Breast epithelium (tissue), 4 donors: ENCODE measurements around the gene RRM2. TPM values are rescaled to one million over a fixed set of nuclear protein-coding genes. Genes with fewer than 3 reads are reported as not detected.
A peak's percentile ranks its signal among the peaks of the same experiment; 100 is the strongest.

Source experiments
- DNase-seq, 2 donors: peaks; one replicate each; pipeline ENCODE4 v3.0.0-alpha.2; 2019; ENCODE audit warnings: low spot score in 2 of 2
- H3K27ac ChIP-seq, 2 donors: fragments of 200-600 bp; sonication (generic) in 1 of 2; one replicate each; pipeline ENCODE4 v1.5.1; 2016 to 2019; ENCODE audit warnings: mild to moderate bottlenecking in 1 of 2
- H3K27me3 ChIP-seq, 2 donors: fragments of 200-600 bp; sonication (generic) in 1 of 2; one replicate each; pipeline versions ENCODE4 v1.5.1 to v1.6.0; 2017 to 2019; ENCODE audit warnings: control low read depth in 1 of 2, mild to moderate bottlenecking in 1 of 2
- H3K36me3 ChIP-seq: fragments of 200-600 bp; one replicate; pipeline ENCODE4 v1.5.1; 2019
- H3K4me1 ChIP-seq, 2 donors: fragments of 200-600 bp; sonication (generic); one replicate each; pipeline ENCODE4 v1.5.1; 2016 to 2019; ENCODE audit warnings: control low read depth in 1 of 2
- H3K4me3 ChIP-seq, 3 donors: fragments of 200-600 bp; sonication (generic); 1 replicate in 2 of 3; 2 replicates in 1 of 3; pipeline ENCODE4 v1.5.1; 2016 to 2019; ENCODE audit warnings: mild to moderate bottlenecking in 3 of 3, moderate library complexity in 2 of 3
- H3K9me3 ChIP-seq, 2 donors: fragments of 200-600 bp; sonication (generic) in 1 of 2; one replicate each; pipeline ENCODE4 v1.5.1; 2016 to 2019; ENCODE audit warnings: control low read depth in 1 of 2
- CTCF ChIP-seq, 3 donors: fragments of 450-650 bp; IDR thresholded peaks; one replicate each; pipeline ENCODE4 v1.5.1; 2016 to 2017; ENCODE audit warnings: antibody characterized with exemption in 3 of 3, mild to moderate bottlenecking in 3 of 3, moderate library complexity in 3 of 3
- POLR2A ChIP-seq: fragments of 450-650 bp; IDR thresholded peaks from one replicate; pipeline ENCODE4 v1.6.1; 2016; ENCODE audit warnings: antibody characterized with exemption, mild to moderate bottlenecking, moderate library complexity
- POLR2AphosphoS5 ChIP-seq, 3 donors: sonication (generic); formaldehyde crosslinking; IDR thresholded peaks; one replicate each; pipeline ENCODE4 v1.6.1; 2017; ENCODE audit warnings: antibody characterized with exemption in 3 of 3
- intact Hi-C: fragments of 100-400 bp; cut with DNase I; formaldehyde crosslinking; loops from one replicate; pipeline ENCODE4 v1.15.1; 2023; ENCODE audit warnings: low total_unique reads
- total RNA-seq, 3 donors: library from RNA; depleted of rRNA; stranded (reverse); fragments of >200 nt; gene quantifications; one replicate each; pipeline ENCODE4 v1.1.0, GENCODE V29; 2016

The RRM2 gene
- total RNA-seq, 3 donors from 2014 or later = 0.98 to 2.6 (median 1.6) TPM

- peak overlapping the region; percentile 57 to 80 (median 58) for H3K4me3 ChIP-seq
- H3K27me3 ChIP-seq = peaks cover 0 to 20% of the 10 kb centered on the region in 2 donors
- peaks cover 6 to 7% of the 10 kb centered on the region in 2 donors for H3K4me1 ChIP-seq
- intact Hi-C loops = no loop called here
- H3K27ac ChIP-seq = peak overlapping the region in 1 of 2 donors; percentile 82
- no peak for TF ChIP-seq POLR2A
- no peak for TF ChIP-seq CTCF (IDR thresholded peaks at IDR 0.05)
- TF ChIP-seq POLR2AphosphoS5 (IDR thresholded peaks at IDR 0.05) = no peak
- H3K36me3 ChIP-seq = no peaks in the 10 kb centered on the region
- H3K9me3 ChIP-seq = no peaks in the 10 kb centered on the region
- DNase-seq = no peak
These were observed 41.8 kb upstream of the RRM2 start for GRCh38 chr2:10080536-10081304.

- Histone ChIP-seq H3K27me3 (peaks cover 0 to 20% of the 10 kb centered on the region in 2 donors), H3K36me3 (no peaks in the 10 kb centered on the region), H3K27ac (no peak overlapping the region), H3K4me1 (peaks cover 6 to 7% of the 10 kb centered on the region in 2 donors), H3K4me3 (no peak overlapping the region), H3K9me3 (no peaks in the 10 kb centered on the region)
- intact Hi-C loops = no loop called here
- TF ChIP-seq CTCF (IDR thresholded peaks at IDR 0.05) (no peak), POLR2AphosphoS5 (IDR thresholded peaks at IDR 0.05) (no peak), POLR2A (no peak)
- no peak for DNase-seq
These were observed 39.5 kb upstream of the RRM2 start for GRCh38 chr2:10083046-10083445.

- H3K27ac ChIP-seq = no peak overlapping the region
- no peaks in the 10 kb centered on the region for H3K36me3 ChIP-seq
- peaks cover 6% of the 10 kb centered on the region in 2 donors for H3K4me1 ChIP-seq
- TF ChIP-seq CTCF (IDR thresholded peaks at IDR 0.05) = no peak
- no peak for TF ChIP-seq POLR2AphosphoS5 (IDR thresholded peaks at IDR 0.05)
- TF ChIP-seq POLR2A = no peak
- H3K9me3 ChIP-seq = no peaks in the 10 kb centered on the region
- peaks cover 0 to 15% of the 10 kb centered on the region in 2 donors for H3K27me3 ChIP-seq
- intact Hi-C loops = no loop called here
- no peak for DNase-seq
- H3K4me3 ChIP-seq = no peak overlapping the region
These were observed 38.8 kb upstream of the RRM2 start for GRCh38 chr2:10083692-10084211.

DNA sequence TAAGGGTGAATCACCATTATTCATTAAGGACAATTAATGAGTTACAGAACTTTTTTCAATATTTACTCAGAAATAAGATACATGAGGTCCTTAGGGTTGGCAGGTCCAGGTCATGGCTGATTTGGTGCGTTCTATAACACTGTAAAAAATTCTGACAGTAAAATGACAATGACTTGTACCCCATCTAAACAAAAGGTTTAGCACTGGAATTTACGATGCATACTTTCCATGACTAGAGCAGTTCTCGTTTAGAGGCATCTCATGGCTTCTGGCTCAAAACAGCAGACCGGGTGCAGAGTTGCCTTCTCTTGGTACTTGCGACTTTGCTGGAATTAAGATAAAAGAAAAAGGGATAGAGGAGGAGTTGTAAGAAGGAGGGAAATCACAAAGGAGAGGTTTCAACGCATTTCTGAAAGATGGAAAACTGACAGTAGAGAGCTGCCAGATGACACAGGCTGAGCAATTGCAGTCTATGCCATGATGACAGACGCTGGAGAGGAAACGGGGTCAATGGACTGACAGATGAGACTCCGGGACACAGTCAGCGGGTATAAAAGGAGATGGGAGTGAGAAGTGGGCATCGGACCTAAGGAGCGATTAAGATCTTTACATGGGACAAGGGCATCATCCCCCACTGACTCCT, 38.2 kb upstream of the RRM2 start:
- peaks cover 0 to 15% of the 10 kb centered on the region in 2 donors for H3K27me3 ChIP-seq
- no peak overlapping the region for H3K27ac ChIP-seq
- H3K4me3 ChIP-seq = no peak overlapping the region
- intact Hi-C loops = no loop called here
- TF ChIP-seq POLR2A = no peak
- TF ChIP-seq CTCF (IDR thresholded peaks at IDR 0.05) = no peak
- TF ChIP-seq POLR2AphosphoS5 (IDR thresholded peaks at IDR 0.05) = no peak
- no peaks in the 10 kb centered on the region for H3K36me3 ChIP-seq
- no peak for DNase-seq
- H3K9me3 ChIP-seq = no peaks in the 10 kb centered on the region
- H3K4me1 ChIP-seq = peaks cover 0 to 6% of the 10 kb centered on the region in 2 donors
